ENCODE results near the gene URB1.
A peak's percentile ranks its signal among the peaks of the same experiment; 100 is the strongest.
"Not testable (repeated sequence)": the region's sequence is repeated elsewhere in the genome, so short reads cannot be mapped to it uniquely, and the experiment has no call there.

The URB1 gene

GRCh38 chr21:32370998-32371766, 21.6 kb downstream of the URB1 start:
- DNase-seq (ENCODE audit: low read depth) = peak; percentile 52

GRCh38 chr21:32368961-32369360, 23.9 kb downstream of the URB1 start:
- DNase-seq (ENCODE audit: low read depth) = not testable (repeated sequence)

- DNase-seq (ENCODE audit: low read depth) = no peak
Measured at GRCh38 chr21:32368386-32368785, 24.4 kb downstream of the URB1 start.

GRCh38 chr21:32367158-32367557, 25.7 kb downstream of the URB1 start:
- DNase-seq (ENCODE audit: low read depth) = peak; percentile 37

- no peak for DNase-seq (ENCODE audit: low read depth)
Measured at GRCh38 chr21:32366191-32366590, 26.6 kb downstream of the URB1 start.

- DNase-seq (ENCODE audit: low read depth) = no peak
Measured at GRCh38 chr21:32364796-32365195, 28.0 kb downstream of the URB1 start.

- DNase-seq (ENCODE audit: low read depth) = no peak
Measured at GRCh38 chr21:32364387-32364786, 28.4 kb downstream of the URB1 start.

- DNase-seq (ENCODE audit: low read depth) = no peak
Measured at GRCh38 chr21:32360401-32360975, 32.3 kb downstream of the URB1 start.

GRCh38 chr21:32359719-32360260, 33.0 kb downstream of the URB1 start:
- DNase-seq (ENCODE audit: low read depth) = no peak

GRCh38 chr21:32356874-32357395, 35.9 kb downstream of the URB1 start:
- no peak for DNase-seq (ENCODE audit: low read depth)

- no peak for DNase-seq (ENCODE audit: low read depth)
Measured at GRCh38 chr21:32353002-32353711, 39.7 kb downstream of the URB1 start.

GRCh38 chr21:32352526-32352925, 40.3 kb downstream of the URB1 start:
- no peak for DNase-seq (ENCODE audit: low read depth)

GRCh38 chr21:32351428-32351827, 41.4 kb downstream of the URB1 start:
- DNase-seq (ENCODE audit: low read depth) = no peak

- no peak for DNase-seq (ENCODE audit: low read depth)
Measured at GRCh38 chr21:32350981-32351380, 41.8 kb downstream of the URB1 start.

- DNase-seq (ENCODE audit: low read depth) = no peak
Measured at GRCh38 chr21:32350211-32350980, 42.4 kb downstream of the URB1 start.

GRCh38 chr21:32349333-32349944, 43.4 kb downstream of the URB1 start:
- DNase-seq (ENCODE audit: low read depth) = no peak

GRCh38 chr21:32348604-32349332, 44.0 kb downstream of the URB1 start:
- DNase-seq (ENCODE audit: low read depth) = no peak

- no peak for DNase-seq (ENCODE audit: low read depth)
Measured at GRCh38 chr21:32347977-32348376, 44.8 kb downstream of the URB1 start.

GRCh38 chr21:32347351-32347750, 45.5 kb downstream of the URB1 start:
- no peak for DNase-seq (ENCODE audit: low read depth)

- DNase-seq (ENCODE audit: low read depth) = no peak
Measured at GRCh38 chr21:32346951-32347350, 45.9 kb downstream of the URB1 start.
